SU-DHL-6 (cell line): Measurements from ENCODE around the gene ARHGAP28.

Experiments used
- H2AFZ ChIP-seq: fragments of 200-600 bp; sonication (generic); 2 replicates; pipeline ENCODE4 v1.6.1; 2014; ENCODE audit warnings: low read depth, mild to moderate bottlenecking, moderate library complexity, mixed read lengths, antibody characterized with exemption, low read length; ENCODE audit not compliant: severe bottlenecking
- H3F3A ChIP-seq: fragments of 200-600 bp; shearing (Covaris generic); 2 replicates; pipeline ENCODE4 v1.6.0; 2016; ENCODE audit warnings: antibody characterized with exemption, mild to moderate bottlenecking; ENCODE audit not compliant: insufficient read depth
- H3K27ac ChIP-seq: fragments of 200-600 bp; sonication (generic); 2 replicates; pipeline ENCODE4 v1.5.1; 2016; ENCODE audit warnings: low read depth, mild to moderate bottlenecking, low read length, moderate library complexity, mixed read lengths
- H3K27me3 ChIP-seq: fragments of 200-600 bp; sonication (generic), shearing (Covaris generic); 2 replicates; pipeline ENCODE4 v1.6.0; 2014; ENCODE audit warnings: mild to moderate bottlenecking, low read length
- H3K36me3 ChIP-seq: fragments of 200-600 bp; sonication (generic); 2 replicates; pipeline ENCODE4 v1.6.1; 2014; ENCODE audit warnings: mild to moderate bottlenecking, low read length, mixed read lengths
- H3K4me2 ChIP-seq: fragments of 300-600, 200-600 bp; shearing (Covaris generic), sonication (generic); 2 replicates; pipeline ENCODE4 v1.6.0; 2014; ENCODE audit warnings: low read length, low read depth, mild to moderate bottlenecking; ENCODE audit not compliant: poor library complexity, severe bottlenecking
- H3K4me3 ChIP-seq: fragments of 200-600 bp; sonication (generic); 2 replicates; pipeline ENCODE4 v1.5.1; 2014; ENCODE audit warnings: antibody characterized with exemption, low read length, mild to moderate bottlenecking, mixed read lengths; ENCODE audit not compliant: insufficient read depth, poor library complexity, severe bottlenecking
- H3K79me2 ChIP-seq: fragments of 200-600 bp; sonication (generic); 2 replicates; pipeline ENCODE4 v1.6.1; 2014; ENCODE audit warnings: mild to moderate bottlenecking, low read length, moderate library complexity; ENCODE audit not compliant: insufficient read depth
- H3K9ac ChIP-seq: fragments of 200-600 bp; sonication (generic); 2 replicates; pipeline ENCODE4 v1.7.0; 2014; ENCODE audit warnings: mild to moderate bottlenecking, low read length
- H3K9me2 ChIP-seq: fragments of 200-600 bp; sonication (generic); replicated peaks from 2 replicates; pipeline ENCODE4 v1.6.1; 2014; ENCODE audit warnings: low read length; ENCODE audit not compliant: insufficient read depth
- H3K9me3 ChIP-seq: fragments of 200-600 bp; sonication (generic); 2 replicates; pipeline ENCODE4 v1.6.1; 2014; ENCODE audit warnings: low read length, mixed read lengths; ENCODE audit not compliant: insufficient read depth
- H4K20me1 ChIP-seq: fragments of 200-600 bp; sonication (generic); 2 replicates; pipeline ENCODE4 v1.6.1; 2014; ENCODE audit warnings: low read depth, mild to moderate bottlenecking, antibody characterized with exemption, low read length, moderate library complexity, mixed read lengths
- CTCF ChIP-seq: fragments of 200-600 bp; sonication (generic); IDR thresholded peaks from one replicate; pipeline ENCODE4 v1.5.1; 2017; ENCODE audit warnings: antibody characterized with exemption, mild to moderate bottlenecking, low read length, moderate library complexity; ENCODE audit not compliant: insufficient read depth, poor library complexity, severe bottlenecking
- EZH2phosphoT487 ChIP-seq: fragments of 200-600 bp; sonication (generic), shearing (Covaris generic); conservative IDR thresholded peaks from 2 replicates; pipeline ENCODE4 v1.6.1; 2018; ENCODE audit warnings: mild to moderate bottlenecking, antibody characterized with exemption, low read length, moderate library complexity, mixed read lengths

Gene ARHGAP28

GRCh38 chr18:6954501-6954900, 225.0 kb downstream of the ARHGAP28 start:
- Histone ChIP-seq H3K9me3 (no peaks in the 10 kb centered on the region), H3K4me2 (no peak overlapping the region), H3K27ac (no peak overlapping the region), H3K27me3 (no peaks in the 10 kb centered on the region), H3K79me2 (no peaks in the 10 kb centered on the region), H3F3A (no peaks in the 10 kb centered on the region), H3K9ac (no peak overlapping the region), H3K4me3 (no peak overlapping the region), H4K20me1 (no peaks in the 10 kb centered on the region), H3K36me3 (no peaks in the 10 kb centered on the region), H2AFZ (no peak overlapping the region), H3K9me2 (no peaks in the 10 kb centered on the region)
- TF ChIP-seq CTCF (no peak), EZH2phosphoT487 (no peak)

- Histone ChIP-seq H3K9me2 (no peaks in the 10 kb centered on the region), H3K27me3 (no peaks in the 10 kb centered on the region), H3F3A (no peaks in the 10 kb centered on the region), H3K9me3 (no peaks in the 10 kb centered on the region), H2AFZ (no peak overlapping the region), H3K4me3 (no peak overlapping the region), H3K4me2 (no peak overlapping the region), H3K36me3 (no peaks in the 10 kb centered on the region), H4K20me1 (no peaks in the 10 kb centered on the region), H3K9ac (no peak overlapping the region), H3K27ac (no peak overlapping the region), H3K79me2 (no peaks in the 10 kb centered on the region)
- TF ChIP-seq EZH2phosphoT487, result no peak
- TF ChIP-seq CTCF, result no peak
Observed at GRCh38 chr18:6955304-6955703, 225.8 kb downstream of the ARHGAP28 start.

GRCh38 chr18:6956495-6956894, 227.0 kb downstream of the ARHGAP28 start:
- no peaks in the 10 kb centered on the region for H3K27me3 ChIP-seq
- no peak overlapping the region for H2AFZ ChIP-seq
- no peaks in the 10 kb centered on the region for H3F3A ChIP-seq
- no peaks in the 10 kb centered on the region for H3K79me2 ChIP-seq
- no peaks in the 10 kb centered on the region for H3K9me2 ChIP-seq
- H3K4me2 ChIP-seq, result no peak overlapping the region
- TF ChIP-seq CTCF (no peak), EZH2phosphoT487 (no peak)
- H4K20me1 ChIP-seq, result no peaks in the 10 kb centered on the region
- no peaks in the 10 kb centered on the region for H3K36me3 ChIP-seq
- no peaks in the 10 kb centered on the region for H3K9me3 ChIP-seq
- H3K9ac ChIP-seq, result no peak overlapping the region
- H3K4me3 ChIP-seq, result no peak overlapping the region
- H3K27ac ChIP-seq, result no peak overlapping the region

- Histone ChIP-seq H3K36me3 (no peaks in the 10 kb centered on the region), H3F3A (no peaks in the 10 kb centered on the region), H3K4me3 (no peak overlapping the region), H4K20me1 (no peaks in the 10 kb centered on the region), H3K27ac (no peak overlapping the region), H3K9ac (no peak overlapping the region), H3K4me2 (no peak overlapping the region), H3K9me2 (no peaks in the 10 kb centered on the region), H2AFZ (no peak overlapping the region), H3K27me3 (no peaks in the 10 kb centered on the region), H3K79me2 (no peaks in the 10 kb centered on the region), H3K9me3 (no peaks in the 10 kb centered on the region)
- TF ChIP-seq CTCF, result no peak
- TF ChIP-seq EZH2phosphoT487, result no peak
Observed at GRCh38 chr18:6956999-6957398, 227.5 kb downstream of the ARHGAP28 start.
